GM21390 (cell line): Measurements from ENCODE around the gene KLHL30.

Source experiments
- ATAC-seq: cut with Tn5 transposase; IDR thresholded peaks from one replicate; pipeline ENCODE4 v1.9.1; 2021; ENCODE audit not compliant: unreplicated experiment

Gene KLHL30, protein sequence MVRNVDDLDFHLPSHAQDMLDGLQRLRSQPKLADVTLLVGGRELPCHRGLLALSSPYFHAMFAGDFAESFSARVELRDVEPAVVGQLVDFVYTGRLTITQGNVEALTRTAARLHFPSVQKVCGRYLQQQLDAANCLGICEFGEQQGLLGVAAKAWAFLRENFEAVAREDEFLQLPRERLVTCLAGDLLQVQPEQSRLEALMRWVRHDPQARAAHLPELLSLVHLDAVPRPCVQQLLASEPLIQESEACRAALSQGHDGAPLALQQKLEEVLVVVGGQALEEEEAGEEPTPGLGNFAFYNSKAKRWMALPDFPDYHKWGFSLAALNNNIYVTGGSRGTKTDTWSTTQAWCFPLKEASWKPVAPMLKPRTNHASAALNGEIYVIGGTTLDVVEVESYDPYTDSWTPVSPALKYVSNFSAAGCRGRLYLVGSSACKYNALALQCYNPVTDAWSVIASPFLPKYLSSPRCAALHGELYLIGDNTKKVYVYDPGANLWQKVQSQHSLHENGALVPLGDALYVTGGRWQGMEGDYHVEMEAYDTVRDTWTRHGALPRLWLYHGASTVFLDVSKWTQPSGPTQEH

GRCh38 chr2:238138331-238139195 lies at the start of gene KLHL30:
TSS of gene KLHL30 (plus strand) at chr2:238138668. CDS start at chr2:238140755, 2,087 bp downstream.
- no peak for ATAC-seq

DNA sequence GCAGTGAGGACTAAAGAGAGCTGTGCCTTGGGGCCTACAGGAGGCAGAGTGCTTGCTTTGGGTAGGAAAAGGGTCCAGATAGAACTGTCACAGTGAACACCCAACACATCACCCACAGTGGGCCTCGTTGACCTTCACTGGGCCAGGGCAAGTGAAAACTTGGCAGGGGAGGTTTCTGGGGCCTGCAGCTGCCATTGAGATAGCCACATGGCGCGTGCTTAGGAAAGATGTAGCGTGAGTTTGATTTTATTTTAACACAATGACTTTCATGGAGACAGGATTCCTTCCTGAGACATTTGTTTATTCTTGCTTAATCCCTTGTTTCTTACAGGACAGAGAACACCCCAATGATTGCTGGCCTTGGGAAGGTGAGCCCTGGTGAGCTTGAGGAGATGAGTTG lies 47.6 kb upstream of the KLHL30 start:
- ATAC-seq: no peak

DNA sequence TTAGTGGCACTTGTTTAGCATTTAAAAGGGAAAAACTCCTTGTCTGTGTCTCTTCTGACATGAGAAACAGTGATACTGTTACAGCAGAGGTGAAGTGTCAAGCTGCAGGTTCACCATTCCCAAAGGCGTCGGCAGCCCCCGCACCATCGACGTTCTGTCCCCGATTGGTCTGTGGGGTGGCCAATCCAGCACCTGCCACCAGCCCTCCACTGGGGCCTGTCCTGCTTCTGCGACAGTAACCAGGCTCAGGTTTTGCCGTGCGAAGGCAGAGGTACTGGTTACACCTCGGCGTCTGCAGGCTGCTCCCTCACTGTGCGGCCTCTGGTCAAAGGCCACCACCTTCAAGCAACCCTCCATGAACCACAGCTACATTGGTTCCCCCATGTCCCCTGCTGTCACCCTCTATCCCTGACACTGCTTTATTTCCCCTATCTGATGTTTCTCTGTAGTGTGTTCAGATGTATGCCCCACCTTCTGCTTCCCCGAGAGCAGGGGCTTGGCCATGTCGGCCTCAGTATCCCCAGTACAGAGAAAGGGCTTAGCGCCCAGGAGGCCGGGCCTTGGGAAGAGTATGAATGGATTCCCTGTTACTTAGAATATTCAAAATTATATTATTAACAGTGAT lies 46.9 kb upstream of the KLHL30 start:
- ATAC-seq: no peak

DNA sequence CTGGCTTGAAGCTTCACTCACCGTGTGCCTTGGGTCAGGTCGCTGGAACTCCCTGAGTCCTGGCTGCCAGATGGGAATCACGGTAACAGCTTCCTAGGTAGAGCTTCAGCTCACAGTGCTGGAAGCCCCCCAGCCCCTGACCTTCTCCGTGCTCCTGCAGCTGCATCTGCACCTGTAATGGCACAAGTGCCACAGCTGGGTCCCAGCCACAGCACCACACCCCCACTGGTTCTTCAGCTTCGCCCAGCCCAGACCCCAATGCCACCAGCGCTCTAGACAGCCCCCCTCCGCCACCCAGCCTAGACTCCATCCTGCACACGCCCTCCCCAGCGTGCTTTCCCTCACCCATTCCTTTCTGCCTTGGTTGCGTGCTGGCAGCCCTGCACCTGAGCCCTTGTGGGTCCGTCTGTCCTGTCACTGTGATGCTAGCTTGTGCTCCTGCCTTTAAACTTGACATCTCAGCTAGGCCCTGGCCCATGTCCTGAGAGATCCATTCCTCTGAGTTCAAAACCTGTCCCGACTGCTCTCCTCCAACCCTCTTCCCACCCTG lies 45.9 kb upstream of the KLHL30 start:
- ATAC-seq: no peak

DNA sequence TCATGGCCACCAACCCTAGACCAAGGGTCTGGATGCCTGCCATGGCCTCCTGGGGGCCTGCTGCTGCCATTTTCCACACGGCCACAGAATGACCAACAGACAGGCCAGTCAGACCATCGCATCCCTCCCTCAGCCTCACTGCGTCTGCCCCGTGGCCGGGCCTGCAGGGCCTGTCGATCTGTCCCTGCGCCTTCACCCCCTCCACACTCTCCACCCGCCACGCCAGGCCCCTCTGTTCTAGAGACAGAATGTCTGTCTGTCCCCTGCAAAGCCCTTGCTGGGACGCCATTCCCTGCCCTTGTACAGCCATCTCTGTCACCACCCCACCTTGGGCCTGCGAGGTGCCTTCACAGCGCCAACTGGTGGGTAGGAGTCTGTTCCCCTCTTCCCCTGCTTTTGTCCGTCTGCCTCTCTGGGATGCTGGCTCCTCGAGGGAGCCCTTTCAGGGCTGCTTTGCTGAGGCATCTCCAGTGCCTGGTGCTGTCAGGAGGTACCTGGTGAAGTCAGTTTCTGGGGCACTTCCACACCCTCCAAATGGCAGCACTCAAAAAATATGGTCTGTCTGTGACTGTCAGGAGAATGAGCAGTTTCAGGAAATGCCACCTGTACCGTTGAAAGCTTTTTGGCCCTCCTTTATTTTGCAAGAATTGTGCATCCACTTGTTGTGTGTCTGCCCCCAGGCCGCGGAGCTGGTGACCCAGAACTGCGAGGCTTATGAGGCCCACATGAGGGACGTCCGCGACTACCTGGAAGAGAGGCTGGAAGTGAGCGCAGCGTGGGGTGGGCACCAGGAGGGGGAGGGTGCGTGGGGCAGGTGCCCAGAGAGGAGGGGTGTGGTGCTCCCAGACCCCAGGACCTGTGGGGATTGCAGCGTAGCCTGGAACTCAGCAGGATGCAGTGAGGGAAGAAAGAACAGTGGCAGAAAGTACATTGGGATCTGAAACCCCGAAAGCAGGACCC lies 45.0 kb upstream of the KLHL30 start:
- ATAC-seq: no peak

GRCh38 chr2:238094438-238095022 lies 43.9 kb upstream of the KLHL30 start:
- no peak for ATAC-seq

DNA sequence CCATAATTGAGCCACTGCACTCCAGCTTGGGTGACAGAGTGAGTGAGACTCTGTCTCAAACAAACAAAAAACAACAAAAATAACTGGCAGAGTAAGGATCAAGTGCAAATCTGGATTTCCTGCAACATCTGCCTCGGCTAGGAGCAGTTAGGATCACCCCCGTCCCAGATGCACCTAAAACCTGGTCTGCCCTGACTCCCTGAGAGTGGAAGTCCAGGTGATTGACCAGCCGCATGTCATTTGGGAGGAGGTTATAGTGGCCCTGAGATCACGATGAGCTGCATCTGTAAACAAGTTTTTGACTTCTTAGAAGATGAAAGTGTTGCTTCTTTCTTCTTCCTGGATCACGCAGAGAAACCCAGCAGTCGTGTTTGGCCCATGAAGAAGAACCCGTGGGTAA lies 43.3 kb upstream of the KLHL30 start:
- no peak for ATAC-seq

GRCh38 chr2:238096311-238097011 lies 42.0 kb upstream of the KLHL30 start:
- ATAC-seq: no peak

DNA sequence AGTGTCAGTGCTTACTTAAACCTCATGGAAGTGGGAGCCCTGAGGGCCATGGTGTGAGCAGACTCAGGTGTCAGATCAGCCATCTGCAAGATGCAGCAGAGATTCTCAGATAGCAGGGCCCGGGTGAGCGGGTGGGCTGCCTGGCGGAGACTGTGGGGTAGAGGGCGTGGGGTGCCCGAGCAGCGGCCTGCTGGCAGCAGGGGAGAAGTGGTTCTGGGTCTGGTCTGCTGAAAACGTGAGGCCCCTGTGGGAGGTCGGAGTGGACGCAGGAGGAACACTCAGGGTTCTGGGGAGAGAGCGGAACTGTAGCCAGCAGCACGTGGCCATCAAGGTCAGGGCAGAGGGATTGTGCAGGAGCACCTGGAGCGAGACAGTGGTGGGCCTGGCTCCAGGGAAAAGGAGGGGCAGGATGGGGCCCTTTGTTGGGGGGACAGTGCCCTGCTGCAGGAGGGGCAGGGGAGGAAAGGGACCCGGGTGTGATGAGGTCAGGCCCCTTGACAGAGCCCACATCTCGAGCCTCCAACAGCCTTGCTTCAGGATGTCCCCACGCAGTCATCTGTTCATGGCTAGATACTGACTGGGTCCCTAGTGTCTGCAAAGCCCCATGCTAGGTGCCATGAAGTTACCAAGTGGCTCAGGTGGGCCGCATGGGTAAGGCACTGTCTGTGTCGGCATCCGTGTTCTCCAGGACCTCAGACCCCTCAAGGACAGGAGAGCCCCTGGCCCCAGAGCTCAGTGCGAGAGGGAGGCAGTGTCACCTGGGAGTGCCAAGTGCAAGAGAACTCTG lies 41.1 kb upstream of the KLHL30 start:
- ATAC-seq: no peak

DNA sequence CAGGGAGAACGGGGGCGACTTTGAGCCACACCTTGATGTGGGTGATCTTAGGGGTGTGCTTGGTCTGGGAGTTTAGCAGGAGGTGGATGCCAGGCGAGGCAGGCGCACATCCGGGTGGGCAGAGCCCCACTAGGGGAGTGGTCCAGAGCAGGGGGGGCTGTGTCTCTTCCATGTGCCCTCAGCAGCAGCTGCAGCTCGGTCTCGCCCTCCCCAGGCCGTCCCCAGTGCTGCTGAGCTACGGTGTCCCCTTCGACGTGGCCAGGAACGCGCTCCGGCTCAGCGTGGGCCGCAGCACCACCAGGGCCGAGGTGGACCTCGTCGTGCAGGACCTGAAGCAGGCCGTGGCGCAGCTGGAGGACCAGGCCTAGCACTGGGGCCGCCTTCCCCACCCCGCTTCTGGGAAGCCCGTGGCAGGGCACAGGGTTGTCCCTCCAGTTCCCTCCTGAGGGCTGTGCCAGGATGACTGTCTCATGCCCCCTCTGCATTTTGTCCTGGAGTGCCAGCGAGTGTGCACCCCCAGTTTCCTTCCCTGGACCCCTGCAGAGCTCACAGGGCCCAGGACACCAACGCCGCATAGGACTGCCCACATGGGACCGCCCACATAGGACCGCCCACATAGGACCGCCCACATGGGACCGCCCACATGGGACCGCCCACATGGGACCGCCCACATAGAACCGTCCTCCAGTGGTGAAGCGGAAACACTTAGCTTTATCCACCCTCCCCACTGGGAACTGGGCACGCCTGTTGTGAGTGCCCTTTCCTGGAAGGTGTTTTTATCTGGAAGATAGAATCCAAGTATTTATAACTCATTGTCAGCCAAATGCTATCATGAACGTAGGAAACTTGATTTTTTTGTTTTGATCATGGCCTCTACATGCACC lies 40.2 kb upstream of the KLHL30 start:
- peak; percentile 65 for ATAC-seq

DNA sequence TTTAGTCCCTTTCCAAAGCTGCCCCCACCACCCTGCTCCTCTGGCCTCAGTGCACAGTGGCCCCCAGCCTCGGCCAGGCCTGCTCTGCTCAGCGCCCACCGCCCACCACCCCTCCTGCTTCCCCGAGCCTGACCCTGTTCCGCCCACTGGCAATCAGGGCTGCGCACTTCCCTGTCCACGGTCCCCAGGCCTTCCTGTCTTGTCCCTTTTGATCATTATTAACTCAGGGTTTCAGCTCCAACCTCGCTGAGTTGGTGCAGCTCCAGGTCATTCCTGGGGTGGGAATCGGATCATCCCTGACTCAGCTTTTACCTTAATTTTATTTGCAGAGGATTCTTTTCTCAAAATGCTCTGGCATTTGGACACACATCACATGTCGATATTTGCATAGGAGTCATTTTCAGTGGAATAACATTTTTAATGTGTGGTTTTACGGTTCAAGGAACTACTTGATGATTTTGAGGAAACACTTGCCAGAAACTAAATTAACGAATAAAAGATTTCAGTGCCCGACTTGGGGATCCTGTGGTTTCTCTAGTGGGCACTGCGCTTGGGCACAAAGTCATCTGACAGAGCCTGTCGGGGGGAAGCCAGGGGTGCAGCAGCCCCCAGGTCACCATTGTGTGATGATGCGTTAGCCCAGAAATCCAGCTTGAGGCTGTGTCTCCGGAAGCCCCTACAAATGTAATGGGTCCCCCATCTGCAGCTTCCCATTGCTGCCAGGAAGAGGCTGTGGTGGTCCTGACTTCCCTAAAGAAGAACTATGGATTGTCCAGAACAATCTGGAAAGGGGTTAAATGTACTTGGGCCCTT lies 39.4 kb upstream of the KLHL30 start:
- ATAC-seq: peak; percentile 17

DNA sequence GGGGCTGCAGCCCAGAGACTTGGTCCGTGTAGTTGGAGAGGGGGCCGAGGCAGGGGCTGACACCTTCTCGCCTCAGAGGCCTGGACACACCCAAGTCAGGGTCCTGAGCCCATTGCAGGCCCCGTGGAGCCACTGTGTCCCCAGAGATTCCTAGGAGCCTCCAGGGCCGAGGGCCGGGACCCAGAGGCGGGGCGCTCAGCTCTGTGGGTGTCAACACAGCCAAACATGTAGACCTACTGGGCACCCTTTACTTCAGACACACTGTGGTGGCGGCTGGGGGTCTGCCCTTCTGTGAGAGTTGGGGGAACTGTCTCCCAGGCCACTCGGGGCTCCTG lies 38.8 kb upstream of the KLHL30 start:
- no peak for ATAC-seq

- ATAC-seq: no peak
These were observed 38.2 kb upstream of the KLHL30 start, which contains the start of gene ESPNL for GRCh38 chr2:238100049-238100820. TSS of gene ESPNL (plus strand) at chr2:238100340. CDS start at chr2:238100420, 80 bp downstream.

DNA sequence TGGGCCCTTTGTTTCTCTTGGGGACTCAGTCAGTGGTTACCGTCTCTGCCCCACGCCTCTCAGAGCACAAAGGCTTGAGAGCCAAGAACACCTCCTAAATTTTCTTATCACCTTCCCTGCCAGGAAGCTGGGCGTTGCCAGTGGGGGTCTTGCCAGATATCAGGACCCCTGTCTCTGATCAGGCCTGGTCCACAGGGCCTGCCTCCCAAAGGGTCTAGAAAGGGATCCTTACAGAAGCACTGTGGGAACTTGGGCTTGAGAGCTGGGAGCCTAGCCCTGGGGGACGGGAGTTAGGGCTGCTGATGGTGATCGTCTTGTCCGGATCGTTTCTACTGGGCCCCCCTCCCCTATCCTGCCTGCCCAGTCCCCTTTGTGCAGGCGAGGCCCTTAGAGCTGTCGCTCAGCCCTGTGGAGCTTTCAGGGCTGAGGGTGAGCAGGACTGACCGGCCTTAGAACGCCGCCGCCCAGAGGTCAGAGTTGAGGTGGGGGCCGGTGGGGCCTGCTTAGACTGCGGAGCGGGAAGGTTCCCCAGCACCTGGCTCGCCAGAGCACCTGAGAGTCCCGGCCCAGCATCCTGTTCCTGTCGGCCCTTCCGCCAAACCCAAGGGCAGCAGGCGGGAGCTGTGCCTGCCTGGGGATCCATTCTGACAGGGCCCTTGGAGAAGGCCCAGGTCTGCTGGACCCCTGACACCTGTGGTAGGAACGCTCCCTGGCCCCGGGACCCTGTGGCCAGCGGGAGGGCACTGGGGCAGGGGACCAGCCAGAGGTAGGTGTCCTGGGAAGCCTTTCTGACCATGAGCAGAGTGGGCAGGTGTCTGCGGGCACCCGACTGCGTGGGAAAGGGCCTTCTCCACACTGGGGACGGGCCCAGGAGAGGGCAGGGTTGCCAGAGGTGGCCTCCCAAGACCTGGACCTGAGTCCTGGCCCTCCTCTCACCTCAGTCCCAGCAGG lies 37.4 kb upstream of the KLHL30 start:
- ATAC-seq: no peak
